Activated CD8-positive, alpha-beta T cell treated with anti-CD3 and anti-CD28 coated beads, Interleukin-2, amount 10 ng/mL, durations not matched to agents 7 days and 5 days (primary cell): ENCODE measurements around the gene ELL2. TPM values are rescaled to one million over a fixed set of nuclear protein-coding genes. Genes with fewer than 3 reads are reported as not detected.
A peak's percentile ranks its signal among the peaks of the same experiment; 100 is the strongest.

ENCODE experiments used
- ATAC-seq: fragments of 150-1000 bp; cut with Tn5 transposase; one replicate; pipeline ENCODE4 v1.10.0; 2021; ENCODE audit warnings: moderate library complexity
- CTCF ChIA-PET: fragments of 350-600 bp; sonication (Branson Sonifier 250); formaldehyde crosslinking; loops from one replicate; lab custom pipeline; 2021; ENCODE audit warnings: antibody characterized with exemption; lab: Charles Lee
- POLR2A ChIA-PET: fragments of 350-600 bp; sonication (Branson Sonifier 250); formaldehyde crosslinking; loops from one replicate; lab custom pipeline; 2021; ENCODE audit warnings: antibody characterized with exemption; lab: Charles Lee
- DNase-seq: peaks from one replicate; pipeline ENCODE4 v3.0.0-alpha.2; 2020
- H3K27ac Mint-ChIP-seq: one replicate; pipeline ENCODE4 v1.8.0; 2021; ENCODE audit warnings: mild to moderate bottlenecking, mixed read lengths
- H3K27me3 Mint-ChIP-seq: one replicate; pipeline ENCODE4 v1.8.0; 2021; ENCODE audit warnings: low read depth, mixed read lengths
- H3K36me3 Mint-ChIP-seq: one replicate; pipeline ENCODE4 v1.8.0; 2021; ENCODE audit warnings: low read depth, mixed read lengths
- H3K4me1 Mint-ChIP-seq: one replicate; pipeline ENCODE4 v1.8.0; 2021; ENCODE audit warnings: low read depth, mixed read lengths
- H3K4me3 Mint-ChIP-seq: one replicate; pipeline ENCODE4 v1.8.0; 2021; ENCODE audit warnings: mild to moderate bottlenecking, mixed read lengths
- H3K9me3 Mint-ChIP-seq: one replicate; pipeline ENCODE4 v1.8.0; 2022; ENCODE audit warnings: mixed read lengths; ENCODE audit not compliant: insufficient read depth
- total RNA-seq, 2 experiments: library from RNA; stranded (reverse); gene quantifications; one replicate each; pipeline ENCODE4 v1.2.3, GENCODE V29; 2021

The ELL2 gene
- total RNA-seq, 2 experiments from 2014 or later, result 11.0 to 11.1 TPM

DNA sequence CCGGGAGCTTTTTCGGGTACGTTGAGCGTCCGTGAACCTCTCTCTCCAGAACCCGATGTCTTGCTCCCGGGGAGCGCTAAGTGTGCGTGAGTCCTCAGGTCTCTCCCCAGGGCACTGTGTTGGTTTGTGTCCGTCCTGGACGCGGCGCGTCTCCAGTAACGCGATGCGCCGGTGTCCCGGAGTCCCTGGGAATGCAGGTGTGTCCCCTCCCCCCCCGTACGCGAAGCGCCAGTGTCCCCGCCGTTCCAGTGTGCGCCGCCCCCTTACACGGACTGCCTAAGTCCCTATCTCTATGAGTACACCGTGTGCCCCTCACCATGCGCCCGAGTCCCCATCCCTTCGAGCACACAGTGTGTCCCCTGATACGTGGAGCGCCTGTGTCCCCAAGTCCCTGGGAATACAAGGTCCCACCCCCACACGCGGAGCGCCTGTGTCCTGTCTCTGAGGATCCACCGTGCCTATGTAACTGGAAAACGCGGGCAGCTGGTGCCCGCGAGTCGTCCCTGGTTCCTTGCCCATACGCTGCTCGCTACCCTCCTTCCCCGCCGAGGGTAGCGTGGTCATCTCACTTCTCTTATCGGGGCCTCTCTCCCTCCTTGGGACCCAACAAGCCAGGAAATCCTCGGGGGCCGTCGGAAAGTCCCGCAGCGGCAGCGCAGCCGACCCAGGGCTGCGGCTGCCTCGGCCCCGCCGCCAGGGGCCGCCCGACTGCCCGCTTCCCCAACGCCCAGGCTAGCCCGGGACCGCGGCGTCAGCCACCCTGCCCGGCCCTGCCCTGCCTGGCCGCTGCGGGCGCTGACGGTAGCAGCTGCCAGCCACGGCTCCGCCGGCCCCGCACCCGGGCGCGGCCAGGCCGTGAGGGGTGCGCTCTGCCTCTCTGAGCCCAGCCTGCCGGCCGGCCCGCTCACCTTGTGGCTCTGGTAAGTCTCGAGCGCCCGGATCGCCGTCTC, 709 bp downstream of the ELL2 start:
- ChIA-PET POLR2A (interaction anchor here (0.6 to 2.5 kb wide), 2 partner anchors 11 to 903 kb away, joined by 3 to 10 read pairs; no protein-coding TSS in a partner anchor), CTCF (interaction anchor here (0.7 to 5.7 kb wide), 15 partner anchors 12 to 384 kb away, joined by 3 to 33 read pairs (median 4); no protein-coding TSS in a partner anchor)
- Mint-ChIP-seq H3K9me3 (no peaks in the 10 kb centered on the region), H3K4me1 (peaks cover 45% of the 10 kb centered on the region), H3K36me3 (no peaks in the 10 kb centered on the region), H3K4me3 (peak overlapping the region; percentile 94), H3K27me3 (peaks cover 3% of the 10 kb centered on the region), H3K27ac (peak overlapping the region; percentile 98)
- ATAC-seq, result peak; percentile 69
- DNase-seq, result peak; percentile 77

DNA sequence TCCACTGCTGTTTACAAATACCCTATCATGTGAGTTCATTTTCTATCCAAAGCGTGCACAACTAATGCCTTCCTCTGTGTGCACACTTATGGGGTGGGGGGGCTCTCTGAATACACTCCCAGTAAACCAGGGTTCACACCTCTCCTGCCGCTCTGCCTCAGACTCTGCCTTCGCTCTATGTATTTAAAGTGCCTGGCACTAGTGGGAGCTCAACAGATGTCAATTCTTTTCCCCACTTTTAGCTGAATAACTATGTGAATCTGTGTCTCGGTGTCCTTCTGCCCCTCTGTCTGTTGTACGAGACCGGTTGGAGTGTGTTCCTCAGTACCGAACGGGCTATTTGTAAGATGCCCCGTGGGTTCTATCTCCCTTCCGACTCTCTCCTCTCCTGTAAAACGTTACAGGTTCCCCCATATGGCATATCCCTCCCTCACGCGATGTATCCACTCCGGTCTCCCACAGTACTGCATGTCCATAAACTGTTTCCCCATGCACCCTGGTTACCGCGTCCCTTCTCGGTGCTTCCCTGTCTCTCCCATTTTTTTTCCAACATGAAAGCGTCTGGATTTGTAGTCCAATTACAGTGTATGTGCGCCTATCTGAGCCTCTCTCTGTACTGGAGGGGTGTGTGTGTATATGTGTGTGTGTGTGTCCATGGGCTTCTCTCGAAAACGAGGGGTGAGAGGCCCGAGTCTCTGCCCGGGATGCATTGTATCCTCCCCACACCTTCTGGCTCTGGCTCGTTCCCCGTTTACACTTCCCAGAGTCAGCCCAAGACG, 1.6 kb downstream of the ELL2 start:
- no peaks in the 10 kb centered on the region for H3K9me3 Mint-ChIP-seq
- peaks cover 3% of the 10 kb centered on the region for H3K27me3 Mint-ChIP-seq
- peak overlapping the region; percentile 88 for H3K4me3 Mint-ChIP-seq
- H3K36me3 Mint-ChIP-seq, result no peaks in the 10 kb centered on the region
- peaks cover 45% of the 10 kb centered on the region for H3K4me1 Mint-ChIP-seq
- H3K27ac Mint-ChIP-seq, result peak overlapping the region; percentile 84
- ChIA-PET CTCF (interaction anchor here (1.0 to 5.7 kb wide), 9 partner anchors 11 to 376 kb away, joined by 3 to 33 read pairs (median 3); no protein-coding TSS in a partner anchor), POLR2A (interaction anchor here (0.5 to 2.5 kb wide), 2 partner anchors 10 to 116 kb away, joined by 3 to 10 read pairs; no protein-coding TSS in a partner anchor)
- DNase-seq (no peak), ATAC-seq (no peak)

DNA sequence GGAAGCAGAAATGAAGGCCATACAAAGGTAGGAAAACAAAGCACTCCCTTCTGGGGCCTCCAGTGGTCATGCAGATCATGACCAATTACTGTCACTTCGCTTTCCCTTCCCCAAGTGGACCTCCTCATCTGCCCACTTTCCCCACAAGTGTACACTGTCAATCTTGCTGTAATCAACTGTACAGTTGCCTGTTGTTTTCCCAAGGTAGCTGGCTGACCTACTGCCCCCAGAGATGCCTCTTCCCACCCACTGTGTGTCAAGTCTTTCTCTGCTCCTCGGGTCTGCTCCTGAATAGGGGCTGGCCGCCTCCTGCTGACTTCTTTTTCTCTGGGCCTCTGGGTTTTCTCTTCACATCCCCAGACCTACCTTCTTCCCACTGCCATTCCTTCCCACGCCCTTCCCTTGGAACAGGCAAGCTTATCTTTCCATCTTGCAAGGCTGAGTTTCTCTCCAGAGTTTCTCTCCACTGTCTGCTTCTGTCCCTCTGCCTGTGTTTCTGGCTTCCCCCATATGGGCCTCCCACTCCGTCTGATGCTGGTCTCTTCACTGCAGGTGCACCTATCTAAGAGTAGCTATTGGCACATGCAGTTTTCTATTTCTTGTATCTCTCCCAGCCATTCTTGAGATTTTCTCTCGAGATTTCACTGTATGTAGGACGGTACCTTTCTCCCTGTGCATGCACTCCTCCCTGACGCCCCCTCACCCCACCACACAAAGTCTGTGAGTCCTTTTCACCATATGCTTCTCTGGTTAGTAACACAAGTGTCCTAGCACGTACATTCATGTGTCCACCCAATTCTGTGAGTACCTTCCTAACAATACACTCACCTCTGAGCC, 2.4 kb downstream of the ELL2 start:
- ChIA-PET POLR2A (interaction anchor here (0.5 to 1.1 kb wide), 2 partner anchors 89 to 117 kb away, joined by 3 read pairs; no protein-coding TSS in a partner anchor), CTCF (interaction anchor here (0.8 to 5.7 kb wide), 5 partner anchors 10 to 383 kb away, joined by 3 to 33 read pairs (median 3); no protein-coding TSS in a partner anchor)
- H3K4me1 Mint-ChIP-seq, result peaks cover 45% of the 10 kb centered on the region
- peaks cover 3% of the 10 kb centered on the region for H3K27me3 Mint-ChIP-seq
- H3K9me3 Mint-ChIP-seq, result no peaks in the 10 kb centered on the region
- no peak for ATAC-seq
- no peak overlapping the region for H3K27ac Mint-ChIP-seq
- DNase-seq, result no peak
- H3K4me3 Mint-ChIP-seq, result no peak overlapping the region
- no peaks in the 10 kb centered on the region for H3K36me3 Mint-ChIP-seq

DNA sequence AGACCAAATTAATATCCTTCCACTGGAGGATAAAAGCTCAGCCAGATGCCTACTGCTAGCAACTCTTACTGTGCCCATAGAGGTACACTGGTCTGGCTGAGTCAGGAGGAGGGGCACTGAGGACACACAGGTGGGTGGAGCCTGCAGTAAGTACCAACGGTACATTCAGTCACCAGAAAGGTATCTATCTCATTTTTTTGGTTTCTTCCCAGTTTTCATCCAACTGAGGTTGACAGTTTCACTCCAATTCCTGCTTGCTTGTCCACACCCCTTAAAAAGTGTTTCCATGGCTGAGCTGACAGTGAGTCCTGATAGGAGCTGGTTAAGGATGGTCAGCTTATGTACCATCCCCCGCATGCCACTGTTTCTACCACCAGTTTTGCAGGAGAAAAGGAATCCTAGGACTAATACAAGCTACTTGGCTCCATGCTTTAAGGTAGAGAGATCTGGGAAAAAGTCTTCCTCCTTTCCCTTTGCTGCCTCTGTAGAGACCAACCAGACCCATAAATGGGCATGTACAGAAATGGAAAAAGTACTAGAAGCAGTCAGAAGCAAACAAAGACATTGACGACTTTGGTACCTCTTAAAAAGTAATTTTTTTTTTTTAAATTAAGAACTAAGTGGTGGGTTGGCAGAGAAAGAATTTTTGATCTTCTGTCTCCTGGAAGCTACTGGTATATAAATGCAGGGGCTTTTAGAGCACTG, 3.2 kb downstream of the ELL2 start:
- Mint-ChIP-seq H3K9me3 (no peaks in the 10 kb centered on the region), H3K27ac (no peak overlapping the region), H3K4me1 (peaks cover 45% of the 10 kb centered on the region), H3K4me3 (no peak overlapping the region), H3K27me3 (peaks cover 3% of the 10 kb centered on the region), H3K36me3 (no peaks in the 10 kb centered on the region)
- DNase-seq (no peak), ATAC-seq (no peak)
- POLR2A ChIA-PET, result interaction anchor here (1.1 kb wide), 1 partner anchor 89 kb away, joined by 3 read pairs; no protein-coding TSS in a partner anchor
- CTCF ChIA-PET, result interaction anchor here (0.8 to 5.7 kb wide), 4 partner anchors 10 to 387 kb away, joined by 3 to 33 read pairs (median 4); no protein-coding TSS in a partner anchor

DNA sequence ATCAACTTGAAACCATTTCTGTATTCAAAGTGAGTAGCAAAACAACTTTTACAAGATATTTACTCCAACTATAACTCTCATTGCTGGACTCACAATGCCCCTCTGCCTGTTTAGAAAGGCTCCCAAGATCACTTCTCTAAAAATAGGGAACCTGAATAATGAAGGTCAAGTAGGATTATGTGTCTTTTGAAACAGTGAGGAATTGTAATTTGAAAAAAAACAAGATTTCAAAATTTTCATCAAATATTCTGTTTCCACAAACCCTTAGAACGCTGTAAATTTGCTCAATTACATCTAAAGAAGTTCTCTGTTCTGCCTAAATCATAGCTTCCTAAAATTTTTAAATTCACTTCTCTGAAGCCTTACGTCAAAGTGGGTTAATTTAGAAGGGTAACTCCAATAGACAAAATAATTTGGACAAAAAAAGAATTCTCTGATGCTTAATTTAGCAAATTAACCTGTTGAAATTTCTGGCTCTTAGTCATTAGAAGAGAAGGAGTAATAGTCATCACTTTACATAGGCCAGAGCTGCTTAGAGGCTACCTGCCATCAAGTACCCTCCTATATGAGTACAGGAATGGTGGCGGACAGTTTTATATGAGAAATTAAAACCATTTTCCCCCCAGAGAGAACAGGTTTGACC, 4.0 kb downstream of the ELL2 start:
- peaks cover 43% of the 10 kb centered on the region for H3K4me1 Mint-ChIP-seq
- DNase-seq (no peak), ATAC-seq (no peak)
- H3K9me3 Mint-ChIP-seq, result no peaks in the 10 kb centered on the region
- ChIA-PET POLR2A (no interaction called here), CTCF (interaction anchor here (1.0 to 5.7 kb wide), 3 partner anchors 9 to 387 kb away, joined by 3 to 33 read pairs (median 4); no protein-coding TSS in a partner anchor)
- H3K27ac Mint-ChIP-seq, result no peak overlapping the region
- H3K27me3 Mint-ChIP-seq, result peaks cover 3% of the 10 kb centered on the region
- no peaks in the 10 kb centered on the region for H3K36me3 Mint-ChIP-seq
- no peak overlapping the region for H3K4me3 Mint-ChIP-seq

DNA sequence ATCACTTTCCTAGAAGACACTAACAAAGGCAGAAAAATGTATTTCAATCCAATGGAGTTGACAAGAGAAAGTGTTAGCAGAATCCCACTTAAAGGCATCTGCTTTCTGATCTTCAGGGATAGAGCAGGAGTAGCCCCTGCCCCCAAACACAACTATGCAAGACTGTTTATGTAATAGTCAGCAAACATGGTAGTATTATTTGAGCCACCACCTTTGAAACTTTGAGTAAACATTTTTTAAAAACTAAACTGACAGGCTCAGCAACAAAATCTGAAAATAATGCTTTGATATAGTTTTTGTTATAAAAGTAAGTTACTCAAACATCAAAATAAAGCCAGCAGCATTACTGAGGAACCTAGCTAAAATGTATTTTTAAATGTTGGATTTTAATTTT, 4.8 kb downstream of the ELL2 start:
- ATAC-seq (no peak), DNase-seq (no peak)
- Mint-ChIP-seq H3K9me3 (no peaks in the 10 kb centered on the region), H3K36me3 (peaks cover under 1% of the 10 kb centered on the region), H3K27me3 (no peaks in the 10 kb centered on the region), H3K27ac (no peak overlapping the region), H3K4me3 (no peak overlapping the region), H3K4me1 (peaks cover 35% of the 10 kb centered on the region)
- ChIA-PET POLR2A (no interaction called here), CTCF (interaction anchor here (1.1 to 1.9 kb wide), 2 partner anchors 53 to 64 kb away, joined by 3 to 6 read pairs; no protein-coding TSS in a partner anchor)

DNA sequence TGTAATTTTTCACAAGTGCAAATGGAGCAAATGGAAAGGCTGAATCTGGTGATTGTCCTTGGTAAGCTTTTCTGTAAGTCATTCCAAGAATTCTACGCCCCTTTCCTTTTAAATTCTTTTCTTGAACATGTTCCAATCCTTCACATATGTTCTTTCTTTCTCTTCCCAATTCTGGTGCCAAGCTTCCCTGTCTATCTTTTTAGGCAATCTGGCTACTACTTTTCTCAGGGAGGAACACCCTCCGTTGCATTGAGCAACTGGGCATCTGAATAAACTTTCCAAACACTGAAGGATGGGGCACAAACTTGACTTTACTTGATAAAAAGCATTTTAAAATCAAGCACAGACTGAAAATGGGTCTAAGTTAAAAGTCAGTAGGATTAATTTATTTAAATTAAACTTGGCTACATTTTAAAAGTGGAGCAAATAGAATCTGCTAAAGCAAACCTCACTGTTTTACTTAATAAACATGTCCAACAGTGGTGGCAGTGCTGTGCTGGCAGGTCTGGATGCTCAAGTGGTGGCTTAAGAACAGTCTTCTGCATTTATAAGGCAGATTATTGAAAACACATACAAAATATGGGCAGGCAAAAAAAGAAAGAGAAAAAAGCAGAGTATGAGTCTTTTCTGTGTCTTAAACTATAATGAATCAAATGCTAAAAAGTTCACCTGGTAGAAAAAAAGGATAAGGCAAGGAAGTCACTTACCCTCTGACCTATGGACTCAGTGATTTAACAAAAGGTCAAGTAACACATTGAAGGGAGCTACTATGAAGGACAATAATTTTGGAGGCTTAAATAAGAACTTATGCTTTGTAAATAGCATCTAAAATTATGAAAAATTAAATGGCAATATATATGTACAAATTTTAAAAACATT, 5.4 kb downstream of the ELL2 start:
- no peak for ATAC-seq
- Mint-ChIP-seq H3K27ac (no peak overlapping the region), H3K27me3 (no peaks in the 10 kb centered on the region), H3K9me3 (no peaks in the 10 kb centered on the region), H3K4me3 (no peak overlapping the region), H3K4me1 (peaks cover 34% of the 10 kb centered on the region), H3K36me3 (peaks cover 4% of the 10 kb centered on the region)
- CTCF ChIA-PET, result interaction anchor here (1.9 kb wide), 1 partner anchor 63 kb away, joined by 6 read pairs; no protein-coding TSS in a partner anchor
- no peak for DNase-seq
- POLR2A ChIA-PET, result no interaction called here

DNA sequence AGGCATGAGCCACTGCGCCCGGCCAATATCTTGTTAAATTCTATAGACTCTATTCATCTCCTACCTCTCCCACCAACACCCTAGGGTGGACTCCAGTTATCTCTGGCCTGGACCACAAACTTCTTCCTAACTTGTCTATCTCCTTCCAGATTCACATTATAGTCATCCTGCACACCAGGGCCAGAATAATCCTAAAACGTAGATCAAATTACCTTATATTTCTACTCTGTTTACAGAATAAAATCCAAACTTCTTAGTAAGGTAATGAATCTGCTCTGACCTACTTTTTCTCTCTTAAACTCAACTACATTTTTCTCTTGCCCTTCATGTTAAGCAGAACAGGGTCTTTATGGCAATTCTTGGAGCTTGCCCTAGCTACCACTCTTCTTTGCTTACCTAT, 6.9 kb downstream of the ELL2 start:
- no peak overlapping the region for H3K4me3 Mint-ChIP-seq
- H3K9me3 Mint-ChIP-seq, result no peaks in the 10 kb centered on the region
- no peak overlapping the region for H3K27ac Mint-ChIP-seq
- ChIA-PET POLR2A (no interaction called here), CTCF (interaction anchor here (1.9 kb wide), 1 partner anchor 62 kb away, joined by 6 read pairs; no protein-coding TSS in a partner anchor)
- peaks cover 31% of the 10 kb centered on the region for H3K4me1 Mint-ChIP-seq
- H3K36me3 Mint-ChIP-seq, result peaks cover 4% of the 10 kb centered on the region
- H3K27me3 Mint-ChIP-seq, result no peaks in the 10 kb centered on the region
- no peak for DNase-seq
- ATAC-seq, result no peak

DNA sequence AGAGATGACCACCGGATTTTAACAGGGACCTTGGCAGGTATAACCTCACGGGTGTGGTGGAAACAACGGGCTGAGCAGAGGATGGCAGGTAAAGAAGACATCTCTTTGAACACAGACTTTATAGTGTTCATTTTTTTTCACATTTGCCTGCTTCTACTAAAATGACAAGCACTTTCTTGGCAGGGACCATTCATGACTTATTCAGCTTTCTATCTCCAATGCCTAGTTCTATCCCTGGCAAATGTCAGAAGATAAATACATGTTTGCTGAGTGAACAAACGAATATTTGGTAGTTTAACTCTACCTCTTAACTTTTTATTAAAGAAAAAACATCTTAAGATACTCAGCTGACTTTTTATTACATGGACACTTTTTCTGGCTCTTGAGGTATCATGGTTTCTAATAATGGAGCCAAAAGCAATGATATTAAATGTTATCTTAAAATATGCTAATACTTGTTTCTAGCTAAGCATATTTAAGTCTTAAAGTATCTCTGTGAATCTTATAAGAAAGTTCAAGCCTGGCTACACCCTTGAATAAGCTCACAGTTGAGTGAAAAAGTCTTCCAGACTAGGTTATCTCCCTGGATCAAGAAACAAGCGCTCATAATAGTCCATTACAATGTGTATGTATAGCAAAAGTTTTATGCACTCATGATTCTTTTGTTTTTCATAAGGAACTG, 8.5 kb downstream of the ELL2 start:
- Mint-ChIP-seq H3K36me3 (peaks cover 4% of the 10 kb centered on the region), H3K9me3 (no peaks in the 10 kb centered on the region), H3K27ac (no peak overlapping the region), H3K27me3 (no peaks in the 10 kb centered on the region), H3K4me3 (no peak overlapping the region), H3K4me1 (peaks cover 27% of the 10 kb centered on the region)
- DNase-seq (no peak), ATAC-seq (no peak)
- CTCF ChIA-PET, result no interaction called here
- POLR2A ChIA-PET, result no interaction called here
